HG03469 (cell line): ENCODE data around the gene SLC25A1.

Experiments
- ATAC-seq: cut with Tn5 transposase; IDR thresholded peaks from one replicate; pipeline ENCODE4 v1.9.1; 2021; ENCODE audit warnings: mild to moderate bottlenecking, moderate library complexity, moderate number of reproducible peaks; ENCODE audit not compliant: unreplicated experiment

Gene SLC25A1

GRCh38 chr22:19181786-19182471, 3.4 kb upstream of the SLC25A1 start:
- ATAC-seq = no peak

- no peak for ATAC-seq
Measured at GRCh38 chr22:19180740-19181410, 2.3 kb upstream of the SLC25A1 start.

GRCh38 chr22:19180234-19180633, 1.7 kb upstream of the SLC25A1 start:
- ATAC-seq = no peak

GRCh38 chr22:19179497-19180048, 1.0 kb upstream of the SLC25A1 start:
- no peak for ATAC-seq

- ATAC-seq = peak; percentile 20
Measured at GRCh38 chr22:19178065-19178656, 375 bp downstream of the SLC25A1 start.

GRCh38 chr22:19177164-19178064, 1.1 kb downstream of the SLC25A1 start:
- no peak for ATAC-seq

GRCh38 chr22:19176732-19177131, 1.8 kb downstream of the SLC25A1 start:
- ATAC-seq = no peak

- no peak for ATAC-seq
Measured at GRCh38 chr22:19176175-19176643, 2.3 kb downstream of the SLC25A1 start.

GRCh38 chr22:19175602-19176174, 2.8 kb downstream of the SLC25A1 start:
- ATAC-seq = no peak

GRCh38 chr22:19175026-19175601, 3.4 kb downstream of the SLC25A1 start:
- no peak for ATAC-seq

GRCh38 chr22:19174106-19175025, 4.2 kb downstream of the SLC25A1 start:
- ATAC-seq = no peak

GRCh38 chr22:19173047-19174035, 5.2 kb downstream of the SLC25A1 start:
- ATAC-seq = no peak

GRCh38 chr22:19172213-19173046, 6.1 kb downstream of the SLC25A1 start:
- no peak for ATAC-seq

- no peak for ATAC-seq
Measured at GRCh38 chr22:19169947-19170318, 8.6 kb downstream of the SLC25A1 start.

GRCh38 chr22:19169002-19169946, 9.3 kb downstream of the SLC25A1 start:
- ATAC-seq = no peak
